ENCODE data around the gene TMEM164. TPM values are rescaled to one million over a fixed set of nuclear protein-coding genes. Genes with fewer than 3 reads are reported as not detected.

TMEM164 gene
- total RNA-seq, 4 donors from 2014 or later, result 29.3 to 64.7 (median 44.6) TPM

DNA sequence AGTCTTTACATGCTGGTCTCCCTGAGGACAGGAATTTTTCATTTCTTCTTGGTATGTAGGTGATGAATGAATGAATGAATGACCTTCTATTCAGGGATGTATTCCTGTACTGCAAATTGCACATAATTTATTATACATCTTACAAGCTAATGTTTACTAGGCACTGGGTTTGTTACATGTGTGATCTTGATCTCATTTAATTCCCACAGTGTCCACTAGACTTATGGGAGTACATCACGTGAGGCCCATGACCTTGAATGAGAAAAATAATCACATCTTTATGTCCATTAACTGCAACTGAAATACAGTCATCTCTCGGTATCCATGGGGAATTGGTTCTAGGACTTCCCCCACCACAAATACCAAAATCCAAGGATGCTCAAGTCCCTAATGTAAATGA lies 150.3 kb downstream of the TMEM164 start:
- TF ChIP-seq, protein P1, sequence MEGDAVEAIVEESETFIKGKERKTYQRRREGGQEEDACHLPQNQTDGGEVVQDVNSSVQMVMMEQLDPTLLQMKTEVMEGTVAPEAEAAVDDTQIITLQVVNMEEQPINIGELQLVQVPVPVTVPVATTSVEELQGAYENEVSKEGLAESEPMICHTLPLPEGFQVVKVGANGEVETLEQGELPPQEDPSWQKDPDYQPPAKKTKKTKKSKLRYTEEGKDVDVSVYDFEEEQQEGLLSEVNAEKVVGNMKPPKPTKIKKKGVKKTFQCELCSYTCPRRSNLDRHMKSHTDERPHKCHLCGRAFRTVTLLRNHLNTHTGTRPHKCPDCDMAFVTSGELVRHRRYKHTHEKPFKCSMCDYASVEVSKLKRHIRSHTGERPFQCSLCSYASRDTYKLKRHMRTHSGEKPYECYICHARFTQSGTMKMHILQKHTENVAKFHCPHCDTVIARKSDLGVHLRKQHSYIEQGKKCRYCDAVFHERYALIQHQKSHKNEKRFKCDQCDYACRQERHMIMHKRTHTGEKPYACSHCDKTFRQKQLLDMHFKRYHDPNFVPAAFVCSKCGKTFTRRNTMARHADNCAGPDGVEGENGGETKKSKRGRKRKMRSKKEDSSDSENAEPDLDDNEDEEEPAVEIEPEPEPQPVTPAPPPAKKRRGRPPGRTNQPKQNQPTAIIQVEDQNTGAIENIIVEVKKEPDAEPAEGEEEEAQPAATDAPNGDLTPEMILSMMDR (IDR thresholded peaks at IDR 0.05; ENCODE audit: low read depth), result no peak

DNA sequence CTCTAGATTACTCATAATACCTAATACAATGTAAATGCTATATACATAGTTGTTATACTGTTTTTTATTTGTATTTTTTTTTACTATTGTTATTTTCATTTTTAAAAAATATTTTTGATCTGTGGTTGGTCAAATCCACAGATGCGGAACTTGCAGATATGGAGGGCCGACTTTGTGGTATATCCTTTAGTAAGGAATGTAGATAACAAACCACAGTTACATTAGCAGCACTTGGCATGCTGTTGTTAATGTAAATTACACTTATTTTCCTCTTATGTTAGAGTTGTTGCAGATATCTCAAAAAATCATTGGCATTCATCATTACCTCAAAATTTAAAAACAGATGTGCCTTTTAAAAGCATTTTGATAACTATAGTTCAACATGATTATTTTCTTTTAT lies 151.0 kb downstream of the TMEM164 start:
- TF ChIP-seq, protein P1 (IDR thresholded peaks at IDR 0.05; ENCODE audit: low read depth), result no peak

DNA sequence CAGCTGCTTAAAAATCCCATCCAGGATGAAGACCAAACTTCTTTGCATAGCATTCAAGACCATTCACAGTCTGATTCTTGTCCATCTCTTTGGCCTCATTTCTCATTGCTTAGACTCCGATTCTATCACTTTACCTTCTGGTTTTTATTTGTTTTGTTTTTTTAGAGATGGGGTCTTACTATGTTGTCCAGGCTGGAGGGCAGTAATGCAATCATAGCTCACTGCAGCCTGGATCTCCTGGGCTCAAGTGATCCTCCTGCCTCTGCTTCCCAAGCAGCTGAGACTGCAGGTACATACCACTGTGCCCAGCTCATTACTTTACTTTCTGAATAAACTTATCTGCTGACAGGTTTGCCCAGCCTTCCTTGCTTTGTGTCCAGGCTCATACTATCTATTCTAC lies 152.8 kb downstream of the TMEM164 start:
- TF ChIP-seq, protein P1 (IDR thresholded peaks at IDR 0.05; ENCODE audit: low read depth), result no peak

DNA sequence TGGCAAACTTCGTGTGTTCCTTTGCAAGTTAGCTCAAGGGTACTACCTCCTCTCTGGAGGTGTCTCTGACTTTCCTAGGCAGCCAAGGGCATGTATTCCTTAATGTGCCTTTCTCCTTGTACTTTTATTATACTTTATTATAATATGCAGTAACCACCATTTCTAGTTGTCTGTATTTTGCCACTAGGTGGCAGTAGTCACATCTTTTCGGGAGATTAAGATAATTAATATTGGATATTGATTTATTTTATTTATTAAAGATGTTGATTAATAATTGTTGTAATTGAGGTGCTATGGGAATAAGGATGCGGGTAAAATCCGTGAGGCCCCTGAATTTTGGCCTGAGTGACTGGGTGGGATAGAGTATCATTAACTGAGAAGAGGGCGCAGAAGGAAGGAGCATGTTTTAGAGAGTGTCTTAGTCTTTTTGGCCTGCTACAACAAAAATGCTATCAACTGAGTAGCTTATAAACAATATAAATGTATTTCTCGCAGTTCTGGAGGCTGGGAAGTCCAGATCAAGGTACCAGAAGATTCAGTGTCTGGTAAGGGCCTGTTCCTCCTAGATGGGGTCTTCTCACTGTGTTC lies 153.3 kb downstream of the TMEM164 start:
- TF ChIP-seq, protein P1 (IDR thresholded peaks at IDR 0.05; ENCODE audit: low read depth), result no peak

DNA sequence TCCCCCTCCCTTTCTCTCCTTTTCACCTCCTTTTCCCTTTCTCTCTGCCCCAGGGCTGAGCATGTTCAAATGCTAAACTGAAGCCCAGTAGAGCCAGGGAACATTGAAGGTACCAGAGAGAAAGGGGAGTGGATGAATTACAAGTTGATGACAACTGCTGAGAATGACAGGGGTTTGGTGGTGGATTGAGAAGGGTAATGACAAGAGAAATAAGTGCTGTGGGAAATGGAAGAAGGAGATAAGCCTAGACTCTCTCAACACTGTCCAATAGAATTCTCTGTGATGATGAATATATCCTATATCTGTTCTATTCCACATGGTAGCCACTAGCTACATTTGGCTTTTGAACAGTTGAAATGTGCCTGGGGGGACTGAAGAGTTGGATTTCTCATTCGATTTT lies 154.5 kb downstream of the TMEM164 start:
- TF ChIP-seq, protein P1 (IDR thresholded peaks at IDR 0.05; ENCODE audit: low read depth), result no peak

DNA sequence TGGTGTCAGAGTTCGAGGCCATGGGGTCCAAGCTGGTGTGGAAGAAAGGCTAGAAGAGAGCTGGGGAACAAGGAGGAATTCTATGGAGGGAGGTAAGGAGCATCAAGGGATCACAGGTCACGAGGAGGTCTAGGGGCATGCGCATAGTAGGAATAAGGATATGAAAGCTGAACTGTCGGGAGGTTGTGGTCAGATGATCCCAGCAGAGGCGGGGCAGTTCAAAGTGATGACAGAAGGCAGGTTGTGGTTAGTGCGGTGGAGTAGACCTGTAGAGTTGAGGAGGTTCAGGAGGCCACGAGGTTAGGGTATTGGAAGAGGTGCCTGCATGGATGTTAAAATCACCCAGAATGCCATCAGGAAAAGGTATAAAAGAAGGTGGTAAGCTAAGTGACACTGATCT lies 156.3 kb downstream of the TMEM164 start:
- TF ChIP-seq, protein P1 (IDR thresholded peaks at IDR 0.05; ENCODE audit: low read depth), result no peak

DNA sequence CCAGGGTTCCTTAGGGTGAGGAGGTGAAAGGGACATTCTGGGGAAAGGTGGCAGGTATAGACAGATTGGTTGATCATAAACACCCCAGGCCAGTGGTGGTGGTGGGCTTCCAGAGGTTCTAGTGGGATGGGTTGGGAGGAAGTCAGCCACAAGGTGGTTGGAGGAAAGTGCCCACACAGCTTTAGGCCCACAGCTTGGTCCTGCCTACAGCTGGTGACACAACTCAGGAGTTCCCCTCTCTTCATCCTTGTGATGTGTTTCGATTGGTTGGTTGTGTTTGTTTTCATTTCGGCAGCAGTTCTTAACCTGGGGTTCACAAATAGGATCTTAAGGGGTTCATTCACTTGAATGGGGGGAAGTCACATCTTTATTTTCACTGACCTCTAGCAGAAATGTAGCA lies 157.0 kb downstream of the TMEM164 start:
- TF ChIP-seq, protein P1 (IDR thresholded peaks at IDR 0.05; ENCODE audit: low read depth), result no peak

Measured in subcutaneous adipose tissue (tissue), 4 donors.